GM21717 (cell line): ENCODE results near the gene KLK12.

Source experiments
- ATAC-seq: cut with Tn5 transposase; IDR thresholded peaks from one replicate; pipeline ENCODE4 v1.9.1; 2021; ENCODE audit warnings: mild to moderate bottlenecking, moderate library complexity; ENCODE audit not compliant: unreplicated experiment

Gene KLK12

GRCh38 chr19:50983625-50984292 is 51.0 kb downstream of the KLK12 start, which contains the start of gene KLK7:
Gene KLK7, minus strand, starts transcription at chr19:50983917. Its CDS starts 1,518 bp downstream, at chr19:50982399.
- no peak for ATAC-seq

GRCh38 chr19:50982186-50982585 is 52.6 kb downstream of the KLK12 start:
- ATAC-seq, result no peak

DNA sequence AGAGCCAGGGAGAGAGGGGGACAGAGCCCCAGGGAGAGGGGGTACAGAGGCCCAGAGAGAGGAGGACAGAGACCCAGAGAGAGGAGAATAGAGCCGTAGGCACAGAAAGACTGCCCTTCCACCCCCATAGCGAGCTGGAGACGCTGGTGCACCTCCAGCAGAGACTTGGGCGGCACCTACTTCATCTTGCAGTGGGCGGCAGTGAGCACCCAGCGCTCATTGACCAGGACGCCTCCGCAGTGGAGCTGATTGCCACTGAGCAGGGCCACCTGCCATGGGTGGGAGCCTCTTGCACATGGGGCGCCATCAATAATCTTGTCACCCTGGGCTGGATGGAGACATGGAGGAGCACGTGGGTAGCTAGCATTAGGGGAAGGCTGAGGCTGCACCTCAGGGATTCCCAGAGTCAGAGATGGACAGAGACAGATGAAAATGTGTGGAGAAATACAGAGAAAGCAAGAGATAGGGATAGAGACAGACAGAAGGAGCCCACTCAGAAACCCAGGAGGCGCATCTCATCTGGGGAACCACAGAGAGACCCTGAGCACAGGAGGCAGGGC is 53.1 kb downstream of the KLK12 start:
- ATAC-seq, result no peak

DNA sequence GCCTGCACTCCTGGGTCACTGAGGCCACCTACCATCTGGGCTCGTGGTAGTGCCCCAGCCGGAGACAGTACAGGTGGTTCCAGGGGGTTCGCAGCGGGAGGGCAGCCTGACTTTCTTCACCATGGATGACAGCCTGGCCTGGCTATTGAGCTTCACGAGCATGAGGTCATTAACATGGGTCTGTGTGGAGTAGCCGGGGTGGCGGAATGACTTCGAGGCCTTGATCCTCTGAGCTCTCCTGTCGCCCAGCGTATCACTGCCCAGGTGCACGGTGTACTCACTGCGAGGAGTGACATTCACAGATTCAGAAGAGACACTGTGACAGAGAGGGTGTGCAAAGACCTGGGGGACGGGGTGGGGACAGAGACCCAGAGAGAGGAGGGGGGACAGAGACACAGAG is 54.6 kb downstream of the KLK12 start:
- no peak for ATAC-seq

DNA sequence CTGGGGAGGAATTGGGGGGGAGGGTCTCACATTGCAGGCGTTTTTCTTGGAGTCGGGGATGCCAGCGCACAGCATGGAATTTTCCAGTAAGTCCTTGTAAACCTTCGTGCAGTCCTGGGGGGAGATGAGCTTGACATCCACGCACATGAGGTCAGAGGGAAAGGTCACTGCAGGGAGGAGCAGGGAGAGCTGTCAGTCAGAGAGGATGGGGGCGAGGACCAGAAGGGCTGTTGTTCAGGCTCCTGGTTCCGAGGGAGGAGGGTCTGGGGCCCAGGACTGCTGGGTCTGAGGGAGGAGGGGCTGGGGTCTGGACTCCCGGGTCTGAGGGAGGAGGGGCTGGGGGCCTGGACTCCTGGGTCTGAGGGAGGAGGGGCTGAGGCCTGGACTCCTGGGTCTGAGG is 55.0 kb downstream of the KLK12 start:
- ATAC-seq, result no peak
